Measurements from ENCODE around the gene CELSR2.

- no peak for TF ChIP-seq CTCF (IDR thresholded peaks at IDR 0.05)
- no peak for TF ChIP-seq POLR2A (IDR thresholded peaks at IDR 0.05)
These were observed 489 bp downstream of the CELSR2 start for GRCh38 chr1:109249654-109250401.

All from lower leg skin (tissue), 3 donors.